GM21526 (cell line): ENCODE results near the gene PAN2.
"Not testable (repeated sequence)": the region's sequence is repeated elsewhere in the genome, so short reads cannot be mapped to it uniquely, and the experiment has no call there.

Source experiments
- ATAC-seq: cut with Tn5 transposase; IDR thresholded peaks from one replicate; pipeline ENCODE4 v1.9.1; 2021; ENCODE audit warnings: moderate library complexity; ENCODE audit not compliant: unreplicated experiment, low FRiP score

The PAN2 gene

GRCh38 chr12:56333679-56334489, at the start of gene PAN2:
PAN2 (minus strand) TSS chr12:56334000; CDS start chr12:56333094, 906 bp downstream.
- peak; percentile 82 for ATAC-seq

- no peak for ATAC-seq
These were observed 48.8 kb upstream of the PAN2 start for GRCh38 chr12:56382611-56383010.

- ATAC-seq, result no peak
These were observed 44.2 kb upstream of the PAN2 start for GRCh38 chr12:56377989-56378316.

GRCh38 chr12:56377310-56377988, 43.6 kb upstream of the PAN2 start:
- no peak for ATAC-seq

GRCh38 chr12:56375598-56376434, 42.0 kb upstream of the PAN2 start:
- ATAC-seq, result peak; percentile 64

GRCh38 chr12:56374726-56375597, 41.2 kb upstream of the PAN2 start:
- peak; percentile 35 for ATAC-seq

GRCh38 chr12:56373515-56373914, 39.7 kb upstream of the PAN2 start:
- ATAC-seq, result no peak

- ATAC-seq, result no peak
These were observed 33.1 kb upstream of the PAN2 start for GRCh38 chr12:56366948-56367347.

- ATAC-seq, result no peak
These were observed 28.6 kb upstream of the PAN2 start, which contains the start of gene APOF for GRCh38 chr12:56362130-56363059. APOF (minus strand) TSS chr12:56362857; CDS start chr12:56362745, 112 bp downstream.

GRCh38 chr12:56361487-56362129, 27.8 kb upstream of the PAN2 start:
- ATAC-seq, result no peak

- peak; percentile 89 for ATAC-seq
These were observed 26.3 kb upstream of the PAN2 start, which contains the start of gene STAT2 for GRCh38 chr12:56359851-56360767. STAT2 (minus strand) TSS chr12:56360107; CDS start chr12:56356571, 3,536 bp downstream.

- no peak for ATAC-seq
These were observed 25.2 kb upstream of the PAN2 start for GRCh38 chr12:56358836-56359532.

- ATAC-seq, result no peak
These were observed 17.5 kb upstream of the PAN2 start for GRCh38 chr12:56351325-56351724.

- no peak for ATAC-seq
These were observed 16.9 kb upstream of the PAN2 start for GRCh38 chr12:56350662-56351061.

- ATAC-seq, result no peak
These were observed 15.0 kb upstream of the PAN2 start for GRCh38 chr12:56348776-56349175.

GRCh38 chr12:56347255-56347654, 13.5 kb upstream of the PAN2 start:
- not testable (repeated sequence) for ATAC-seq

GRCh38 chr12:56346675-56347074, 12.9 kb upstream of the PAN2 start:
- ATAC-seq, result no peak
